GM12872 (cell line): ENCODE results near the gene NRG3.

Source experiments
- CTCF ChIP-seq: IDR thresholded peaks from 3 replicates; pipeline ENCODE4 v1.5.1; 2011; ENCODE audit warnings: low read depth, mild to moderate bottlenecking, low read length, moderate library complexity; ENCODE audit not compliant: insufficient read depth

Gene NRG3

GRCh38 chr10:82084496-82084895 lies 209.5 kb downstream of the NRG3 start:
- TF ChIP-seq CTCF = no peak

- no peak for TF ChIP-seq CTCF
These were observed 209.9 kb downstream of the NRG3 start for GRCh38 chr10:82084904-82085303.

GRCh38 chr10:82089327-82089726 lies 214.3 kb downstream of the NRG3 start:
- no peak for TF ChIP-seq CTCF

GRCh38 chr10:82091413-82091812 lies 216.4 kb downstream of the NRG3 start:
- TF ChIP-seq CTCF = no peak

- no peak for TF ChIP-seq CTCF
These were observed 217.1 kb downstream of the NRG3 start for GRCh38 chr10:82092111-82092510.

- no peak for TF ChIP-seq CTCF
These were observed 249.7 kb downstream of the NRG3 start for GRCh38 chr10:82124713-82125112.

GRCh38 chr10:82128527-82128926 lies 253.5 kb downstream of the NRG3 start:
- TF ChIP-seq CTCF = no peak

- TF ChIP-seq CTCF = no peak
These were observed 261.1 kb downstream of the NRG3 start for GRCh38 chr10:82136103-82136502.
